PC-9 (cell line): Measurements from ENCODE around the gene ZDHHC14.

Experiments
- CTCF ChIP-seq: fragments of 200-600 bp; sonication (generic); conservative IDR thresholded peaks from 2 replicates; pipeline ENCODE4 v1.6.1; 2017; ENCODE audit warnings: mixed run types, antibody characterized with exemption, mild to moderate bottlenecking, moderate library complexity
- EZH2 ChIP-seq: fragments of 200-600 bp; sonication (generic); IDR thresholded peaks from 2 replicates; pipeline ENCODE4 v1.8.0; 2017; ENCODE audit warnings: antibody characterized with exemption, low read depth

GRCh38 chr6:157397660-157398059 is 16.7 kb downstream of the ZDHHC14 start:
- TF ChIP-seq CTCF: no peak
- TF ChIP-seq EZH2: no peak
